ENCODE results near the gene PSD4. TPM values are rescaled to one million over a fixed set of nuclear protein-coding genes. Genes with fewer than 3 reads are reported as not detected.

PSD4 gene
- total and polyA plus RNA-seq, 4 experiments from 2014 or later: 11.9 to 101 (median 66.4) TPM

DNA sequence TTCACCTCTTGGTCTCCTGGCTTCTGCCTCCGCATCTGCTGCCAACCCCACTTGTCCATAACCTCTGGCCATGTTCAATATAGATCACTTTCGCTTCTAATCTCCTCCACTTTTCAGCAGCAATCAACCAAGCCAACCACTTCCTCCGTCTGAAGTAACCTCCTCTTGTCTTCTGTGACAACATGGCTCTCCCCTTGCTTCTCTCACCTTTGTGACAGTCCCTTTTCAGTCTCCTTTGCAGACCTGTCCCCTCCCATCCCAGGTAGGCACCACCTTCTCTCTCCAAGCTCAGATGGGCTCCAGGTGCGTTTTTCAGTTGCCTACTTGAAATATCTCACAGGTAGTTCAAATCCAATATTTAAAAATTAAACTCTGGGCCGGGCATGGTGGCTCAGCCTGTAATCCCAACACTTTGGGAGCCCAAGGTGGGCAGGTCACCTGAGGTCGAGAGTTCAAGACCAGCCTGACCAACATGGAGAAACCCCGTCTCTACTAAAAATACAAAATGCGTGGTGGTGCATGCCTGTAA lies 4.7 kb upstream of the PSD4 start:
- intact Hi-C loops (cut with micrococcal nuclease): loop anchor here (1.0 kb wide), 1 partner anchor 12 kb away; no protein-coding TSS in a partner anchor

DNA sequence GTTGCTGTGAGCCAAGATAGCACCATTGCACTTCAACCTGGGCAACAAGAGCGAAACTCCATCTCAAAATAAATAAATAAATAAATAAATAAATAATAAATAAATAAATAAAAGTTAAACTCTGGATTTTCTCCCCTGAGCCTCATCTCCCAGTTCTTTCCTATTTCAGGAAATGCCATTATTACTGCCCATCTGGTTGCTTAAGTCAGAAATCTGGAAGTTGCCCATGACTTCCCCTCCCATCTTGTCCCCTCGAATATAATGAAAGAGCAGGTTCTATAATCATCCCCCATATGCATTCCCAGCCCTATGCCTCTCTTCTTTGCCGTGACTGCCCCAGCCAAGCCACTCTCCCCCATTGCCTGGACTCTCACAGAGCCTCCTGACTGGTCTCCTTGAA lies 4.2 kb upstream of the PSD4 start:
- DNase-seq: no peak
- ChIA-PET POLR2A (ENCODE audit: partially characterized antibody) (interaction anchor here (12.8 kb wide), 1 partner anchor 12 kb away, joined by 209 read pairs; no protein-coding TSS in a partner anchor), CTCF (ENCODE audit: partially characterized antibody) (interaction anchor here (8.1 to 15.5 kb wide), 2 partner anchors 30 to 32 kb away, joined by 82 to 236 read pairs; no protein-coding TSS in a partner anchor)
- peak overlapping the region; percentile 56 to 97 (median 83) for H3K27ac Mint-ChIP-seq
- H3K9me3 ChIP-seq (ENCODE audit: control insufficient read depth in 1 of 2, low read length in 2 of 2): no peaks in the 10 kb centered on the region
- H3K27me3 ChIP-seq (ENCODE audit: insufficient read depth, low read length): no peaks in the 10 kb centered on the region
- no peaks in the 10 kb centered on the region for H3K27me3 Mint-ChIP-seq
- no peak overlapping the region for H3K4me3 ChIP-seq (ENCODE audit: low read length in 2 of 2)
- H3K4me1 Mint-ChIP-seq: peaks cover 52 to 81% (median 67%) of the 10 kb centered on the region in 4 donors
- H3K36me3 Mint-ChIP-seq: peaks cover 0 to 6% of the 10 kb centered on the region in 2 donors
- no peaks in the 10 kb centered on the region for H3K36me3 ChIP-seq (ENCODE audit: insufficient read depth, low read length)
- intact Hi-C loops (cut with micrococcal nuclease): loop anchor here (1.0 kb wide), 1 partner anchor 12 kb away; no protein-coding TSS in a partner anchor
- H3K27ac ChIP-seq (ENCODE audit: low read depth, low read length): no peak overlapping the region
- H3K9me3 Mint-ChIP-seq: peaks cover 0 to 3% (median 0%) of the 10 kb centered on the region in 8 donors
- peak overlapping the region in 6 of 8 donors; percentile 9 to 78 (median 48) for H3K4me3 Mint-ChIP-seq
- H3K4me1 ChIP-seq (ENCODE audit: insufficient read depth, low read length): peaks cover 72% of the 10 kb centered on the region

More for the DNA sequence above, 4.7 kb upstream of the PSD4 start:
- Mint-ChIP-seq H3K27ac (peak overlapping the region; percentile 87 to 98 (median 97)), H3K4me3 (peak overlapping the region; percentile 63 to 89 (median 74)), H3K36me3 (peaks cover 0 to 2% of the 10 kb centered on the region in 2 donors), H3K9me3 (peaks cover 0 to 3% (median 0%) of the 10 kb centered on the region in 8 donors), H3K4me1 (peaks cover 55 to 82% (median 70%) of the 10 kb centered on the region in 4 donors), H3K27me3 (no peaks in the 10 kb centered on the region)
- peaks cover 72% of the 10 kb centered on the region for H3K4me1 ChIP-seq (ENCODE audit: insufficient read depth, low read length)
- H3K9me3 ChIP-seq (ENCODE audit: control insufficient read depth in 1 of 2, low read length in 2 of 2): no peaks in the 10 kb centered on the region
- peak overlapping the region; percentile 56 for H3K27ac ChIP-seq (ENCODE audit: low read depth, low read length)
- no peaks in the 10 kb centered on the region for H3K27me3 ChIP-seq (ENCODE audit: insufficient read depth, low read length)
- H3K36me3 ChIP-seq (ENCODE audit: insufficient read depth, low read length): no peaks in the 10 kb centered on the region
- ChIA-PET POLR2A (ENCODE audit: partially characterized antibody) (interaction anchor here (1.0 to 12.8 kb wide), 4 partner anchors 11 to 35 kb away, joined by 3 to 209 read pairs (median 6); no protein-coding TSS in a partner anchor), CTCF (ENCODE audit: partially characterized antibody) (interaction anchor here (0.6 to 15.5 kb wide), 4 partner anchors 11 to 32 kb away, joined by 3 to 236 read pairs (median 43); no protein-coding TSS in a partner anchor)
- H3K4me3 ChIP-seq (ENCODE audit: low read length in 2 of 2): peak overlapping the region in 1 of 2 donors; percentile 34
- peak; percentile 57 to 70 (median 62) for DNase-seq

DNA sequence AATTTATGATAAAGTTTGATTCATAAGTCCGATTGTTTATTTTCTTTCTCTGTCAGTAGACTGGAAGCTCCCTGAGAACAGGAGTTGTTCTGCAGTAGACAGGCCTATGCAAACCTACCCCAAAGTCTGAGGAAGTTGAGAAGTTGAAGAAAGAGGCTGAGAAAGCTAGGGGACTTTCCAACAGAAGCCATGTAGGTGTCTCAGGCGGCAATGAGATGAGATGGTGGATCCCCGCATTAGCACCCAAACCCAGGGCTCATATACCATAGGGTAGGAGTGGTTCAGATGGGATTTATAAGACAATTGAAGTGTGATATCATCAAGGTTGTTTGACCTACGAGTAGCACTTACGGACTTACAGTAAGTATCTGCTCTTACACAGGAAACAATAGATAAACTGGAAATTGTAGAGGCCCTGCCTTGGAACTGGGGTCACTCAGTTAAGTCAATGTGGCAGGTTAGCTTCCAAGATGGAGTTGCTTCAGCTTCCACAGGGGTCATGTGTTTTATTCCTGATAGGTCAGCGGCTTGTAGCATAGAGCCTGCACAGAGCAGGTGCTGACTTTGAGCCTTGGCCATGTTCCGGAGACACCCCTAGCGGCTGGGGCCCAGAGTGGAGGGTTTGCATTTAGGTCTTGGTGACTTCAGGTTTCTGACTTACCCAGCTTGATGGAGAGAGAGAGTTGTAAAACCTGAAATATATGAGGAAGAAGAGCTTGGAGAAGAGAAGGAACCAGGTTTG lies 2.3 kb upstream of the PSD4 start:
- Mint-ChIP-seq H3K36me3 (peaks cover 7 to 16% of the 10 kb centered on the region in 2 donors), H3K4me1 (peaks cover 56 to 88% (median 70%) of the 10 kb centered on the region in 4 donors), H3K27ac (peak overlapping the region; percentile 78 to 100 (median 84)), H3K4me3 (peak overlapping the region in 6 of 8 donors; percentile 23 to 72 (median 54)), H3K9me3 (peaks cover 0 to 9% (median 0%) of the 10 kb centered on the region in 8 donors), H3K27me3 (peaks cover 2% of the 10 kb centered on the region in 2 donors)
- ChIA-PET CTCF (ENCODE audit: partially characterized antibody) (interaction anchor here (0.8 to 15.5 kb wide), 8 partner anchors 9 to 91 kb away, joined by 3 to 236 read pairs (median 3); no protein-coding TSS in a partner anchor), POLR2A (ENCODE audit: partially characterized antibody) (interaction anchor here (2.3 to 12.8 kb wide), 6 partner anchors 7 to 64 kb away, joined by 8 to 209 read pairs (median 66); no protein-coding TSS in a partner anchor)
- no peak overlapping the region for H3K4me3 ChIP-seq (ENCODE audit: low read length in 2 of 2)
- intact Hi-C loops (cut with micrococcal nuclease): no loop called here
- no peaks in the 10 kb centered on the region for H3K9me3 ChIP-seq (ENCODE audit: control insufficient read depth in 1 of 2, low read length in 2 of 2)
- H3K36me3 ChIP-seq (ENCODE audit: insufficient read depth, low read length): no peaks in the 10 kb centered on the region
- DNase-seq: no peak
- H3K27ac ChIP-seq (ENCODE audit: low read depth, low read length): no peak overlapping the region
- H3K4me1 ChIP-seq (ENCODE audit: insufficient read depth, low read length): peaks cover 80% of the 10 kb centered on the region
- no peaks in the 10 kb centered on the region for H3K27me3 ChIP-seq (ENCODE audit: insufficient read depth, low read length)

DNA sequence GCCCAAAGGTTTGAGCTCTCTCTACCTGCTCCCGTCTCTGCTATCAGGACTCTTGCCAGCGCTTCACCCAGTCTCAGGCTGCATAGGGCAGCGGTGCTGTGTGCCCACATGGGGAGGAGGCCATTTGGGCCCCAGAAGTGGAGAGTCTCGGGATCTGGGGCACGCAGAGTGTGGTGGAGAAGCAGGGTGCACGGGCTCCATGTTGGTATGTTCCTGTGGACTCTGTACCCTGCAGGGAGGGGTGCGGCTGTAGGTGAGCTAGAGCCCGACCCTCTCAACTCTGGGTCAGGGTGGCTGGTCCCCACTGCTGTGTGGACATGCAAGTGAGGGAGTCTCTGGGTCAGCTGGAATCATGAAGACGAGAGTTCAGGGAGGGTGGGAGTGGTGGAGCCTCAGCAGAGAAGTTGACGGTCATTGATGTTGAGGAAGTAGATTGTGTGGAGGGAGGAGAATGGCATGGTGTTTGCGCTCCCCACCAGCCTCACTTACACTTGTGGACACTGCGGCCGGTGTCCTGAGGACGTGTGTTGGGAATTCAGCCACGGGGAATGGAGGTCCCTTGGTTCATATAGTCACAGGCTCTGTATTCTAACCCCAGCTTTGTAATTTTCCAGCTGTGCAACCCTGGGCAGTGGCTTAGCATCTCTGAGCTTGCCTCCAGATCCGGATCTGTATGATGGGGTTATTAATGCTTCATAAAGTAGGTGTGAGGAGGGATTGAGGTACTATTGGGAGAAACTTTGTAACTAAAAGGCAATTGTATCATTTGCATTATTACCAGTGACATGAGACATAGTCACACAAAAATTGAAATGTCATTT lies 840 bp upstream of the PSD4 start:
- Histone ChIP-seq H3K27ac (ENCODE audit: low read depth, low read length) (peak overlapping the region; percentile 85), H3K9me3 (ENCODE audit: control insufficient read depth in 1 of 2, low read length in 2 of 2) (no peaks in the 10 kb centered on the region), H3K27me3 (ENCODE audit: insufficient read depth, low read length) (no peaks in the 10 kb centered on the region), H3K4me3 (ENCODE audit: low read length in 2 of 2) (peak overlapping the region in 1 of 2 donors; percentile 81), H3K4me1 (ENCODE audit: insufficient read depth, low read length) (peaks cover 80% of the 10 kb centered on the region), H3K36me3 (ENCODE audit: insufficient read depth, low read length) (no peaks in the 10 kb centered on the region)
- ChIA-PET POLR2A (ENCODE audit: partially characterized antibody) (interaction anchor here (2.0 to 12.8 kb wide), 9 partner anchors 8 to 989 kb away, joined by 5 to 209 read pairs (median 47); no protein-coding TSS in a partner anchor), CTCF (ENCODE audit: partially characterized antibody) (interaction anchor here (1.6 to 15.5 kb wide), 7 partner anchors 9 to 76 kb away, joined by 6 to 236 read pairs (median 25); no protein-coding TSS in a partner anchor)
- DNase-seq: no peak
- intact Hi-C loops (cut with micrococcal nuclease): loop anchor here (1.0 kb wide), 2 partner anchors 16 to 26 kb away; no protein-coding TSS in a partner anchor
- H3K4me3 Mint-ChIP-seq: peak overlapping the region; percentile 88 to 99 (median 94)
- peaks cover 0 to 9% (median 0%) of the 10 kb centered on the region in 8 donors for H3K9me3 Mint-ChIP-seq
- peaks cover 2% of the 10 kb centered on the region in 2 donors for H3K27me3 Mint-ChIP-seq
- H3K4me1 Mint-ChIP-seq: peaks cover 57 to 89% (median 71%) of the 10 kb centered on the region in 4 donors
- H3K36me3 Mint-ChIP-seq: peaks cover 16 to 24% of the 10 kb centered on the region in 2 donors
- H3K27ac Mint-ChIP-seq: peak overlapping the region; percentile 92 to 100 (median 96)

DNA sequence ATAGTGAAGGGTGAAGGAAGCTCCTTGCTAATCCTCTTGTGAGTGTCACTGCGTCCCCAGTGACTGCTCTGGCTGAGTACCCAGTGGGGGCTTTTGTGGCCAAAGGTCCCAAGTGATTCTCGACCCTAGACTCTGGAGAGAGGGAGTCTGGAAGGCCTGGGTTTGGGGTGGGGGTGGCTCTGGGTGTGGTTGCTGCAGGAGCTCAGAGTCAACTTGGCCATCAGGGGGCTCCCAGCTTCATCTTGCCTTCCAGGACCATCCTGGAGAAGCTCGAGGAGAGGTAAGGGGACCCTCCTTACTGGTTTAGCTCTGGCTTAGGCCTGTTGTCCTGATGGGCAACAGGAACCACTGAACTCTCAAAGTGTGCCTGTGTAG lies 592 bp downstream of the PSD4 start:
- no peak for DNase-seq
- no peaks in the 10 kb centered on the region for H3K27me3 ChIP-seq (ENCODE audit: insufficient read depth, low read length)
- H3K9me3 Mint-ChIP-seq: peaks cover 0 to 7% (median 0%) of the 10 kb centered on the region in 8 donors
- ChIA-PET POLR2A (ENCODE audit: partially characterized antibody) (interaction anchor here (1.1 to 12.8 kb wide), 15 partner anchors 8 to 991 kb away, joined by 3 to 209 read pairs (median 9); no protein-coding TSS in a partner anchor), CTCF (ENCODE audit: partially characterized antibody) (interaction anchor here (0.6 to 15.5 kb wide), 11 partner anchors 10 to 75 kb away, joined by 3 to 236 read pairs (median 10); no protein-coding TSS in a partner anchor)
- H3K27ac Mint-ChIP-seq: peak overlapping the region; percentile 92 to 100 (median 96)
- peaks cover 2% of the 10 kb centered on the region in 2 donors for H3K27me3 Mint-ChIP-seq
- H3K4me1 Mint-ChIP-seq: peaks cover 58 to 89% (median 71%) of the 10 kb centered on the region in 4 donors
- peak overlapping the region; percentile 85 for H3K27ac ChIP-seq (ENCODE audit: low read depth, low read length)
- peaks cover 24 to 34% of the 10 kb centered on the region in 2 donors for H3K36me3 Mint-ChIP-seq
- H3K4me3 Mint-ChIP-seq: peak overlapping the region; percentile 88 to 99 (median 94)
- peak overlapping the region; percentile 81 to 82 for H3K4me3 ChIP-seq (ENCODE audit: low read length in 2 of 2)
- no peaks in the 10 kb centered on the region for H3K9me3 ChIP-seq (ENCODE audit: control insufficient read depth in 1 of 2, low read length in 2 of 2)
- peaks cover 80% of the 10 kb centered on the region for H3K4me1 ChIP-seq (ENCODE audit: insufficient read depth, low read length)
- H3K36me3 ChIP-seq (ENCODE audit: insufficient read depth, low read length): no peaks in the 10 kb centered on the region
- intact Hi-C loops (cut with micrococcal nuclease): no loop called here

DNA sequence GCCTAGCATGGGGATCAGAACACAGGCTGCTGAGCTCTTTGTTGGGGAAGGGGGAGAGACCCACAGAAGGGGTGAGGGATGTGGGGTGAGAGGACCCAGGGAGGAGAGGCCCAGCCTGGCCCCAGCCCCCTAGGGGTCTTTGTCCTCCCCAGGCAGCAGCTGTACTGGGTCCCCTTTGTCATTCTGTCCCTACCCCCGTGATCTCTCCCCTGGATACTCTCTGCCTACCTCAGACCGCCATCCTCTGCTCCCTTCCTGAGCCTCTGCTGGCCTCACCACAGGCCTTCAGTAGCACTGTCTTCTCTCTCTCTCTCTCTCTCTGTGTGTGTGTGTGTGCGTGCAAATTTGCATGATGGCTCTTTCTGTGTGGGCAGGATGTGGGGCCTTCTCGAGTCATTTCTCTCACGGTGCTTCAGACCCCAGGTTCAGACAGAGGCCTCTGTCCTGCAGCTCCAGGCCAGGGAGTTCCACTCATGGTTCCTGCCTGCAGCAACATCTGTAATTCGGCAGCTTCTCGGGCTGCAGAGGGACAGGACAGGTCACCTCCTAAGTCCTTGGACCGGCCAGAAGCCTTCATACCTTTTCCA lies 1.4 kb downstream of the PSD4 start:
- Histone ChIP-seq H3K27me3 (ENCODE audit: insufficient read depth, low read length) (no peaks in the 10 kb centered on the region), H3K27ac (ENCODE audit: low read depth, low read length) (peak overlapping the region; percentile 85), H3K36me3 (ENCODE audit: insufficient read depth, low read length) (peaks cover 3% of the 10 kb centered on the region), H3K9me3 (ENCODE audit: control insufficient read depth in 1 of 2, low read length in 2 of 2) (no peaks in the 10 kb centered on the region), H3K4me1 (ENCODE audit: insufficient read depth, low read length) (peaks cover 80% of the 10 kb centered on the region), H3K4me3 (ENCODE audit: low read length in 2 of 2) (peak overlapping the region; percentile 81 to 82)
- POLR2A ChIA-PET (ENCODE audit: partially characterized antibody): interaction anchor here (0.6 to 12.8 kb wide), 15 partner anchors 7 to 992 kb away, joined by 3 to 209 read pairs (median 10); no protein-coding TSS in a partner anchor
- Mint-ChIP-seq H3K9me3 (peaks cover 0 to 7% (median 0%) of the 10 kb centered on the region in 8 donors), H3K4me3 (peak overlapping the region; percentile 88 to 99 (median 94)), H3K36me3 (peaks cover 25 to 34% of the 10 kb centered on the region in 2 donors), H3K27me3 (peaks cover 2% of the 10 kb centered on the region in 2 donors), H3K4me1 (peaks cover 60 to 90% (median 73%) of the 10 kb centered on the region in 4 donors), H3K27ac (peak overlapping the region; percentile 92 to 100 (median 96))
- DNase-seq: peak; percentile 77 to 89 (median 82)
- intact Hi-C loops (cut with micrococcal nuclease): loop anchor here (1.0 kb wide), 2 partner anchors 8 to 37 kb away; no protein-coding TSS in a partner anchor
- CTCF ChIA-PET (ENCODE audit: partially characterized antibody): interaction anchor here (0.6 to 15.5 kb wide), 11 partner anchors 9 to 216 kb away, joined by 3 to 236 read pairs (median 10); no protein-coding TSS in a partner anchor

Data from CD4-positive, alpha-beta memory T cell (primary cell).